GM23338 (cell line): ENCODE measurements around the gene CCDC50. TPM values are rescaled to one million over a fixed set of nuclear protein-coding genes. Genes with fewer than 3 reads are reported as not detected.

Source experiments
- ATAC-seq: fragments of 200-7000 bp; cut with Tn5 transposase; 3 replicates; pipeline ENCODE4 v1.9.1; 2020
- DNase-seq: peaks from one replicate; pipeline ENCODE4 v3.0.0-alpha.2; 2015; ENCODE audit warnings: low spot score
- H2AFZ ChIP-seq: fragments of 200-600 bp; sonication (generic); 2 replicates; pipeline ENCODE4 v1.8.0; 2016; ENCODE audit warnings: antibody characterized with exemption, mild to moderate bottlenecking, moderate library complexity
- H3F3A ChIP-seq: fragments of 200-600 bp; sonication (generic); replicated peaks from 2 replicates; pipeline ENCODE4 v1.8.0; 2017; ENCODE audit warnings: antibody characterized with exemption, mixed run types, low read depth
- H3K27ac ChIP-seq: fragments of 200-600 bp; sonication (generic); 2 replicates; pipeline ENCODE4 v1.6.1; 2016; ENCODE audit warnings: low read depth
- H3K27me3 ChIP-seq: fragments of 200-600 bp; sonication (generic); 2 replicates; pipeline ENCODE4 v1.8.0; 2016; ENCODE audit warnings: mild to moderate bottlenecking, mixed run types, moderate library complexity; ENCODE audit not compliant: insufficient read depth
- H3K36me3 ChIP-seq: fragments of 200-600 bp; sonication (generic); 2 replicates; pipeline ENCODE4 v1.8.0; 2016; ENCODE audit warnings: mild to moderate bottlenecking; ENCODE audit not compliant: insufficient read depth
- H3K4me1 ChIP-seq: fragments of 200-600 bp; sonication (generic); 2 replicates; pipeline ENCODE4 v1.8.0; 2016; ENCODE audit warnings: mild to moderate bottlenecking, moderate library complexity; ENCODE audit not compliant: insufficient read depth
- H3K4me2 ChIP-seq: fragments of 200-600 bp; sonication (generic); 2 replicates; pipeline ENCODE4 v1.7.1; 2017; ENCODE audit warnings: mixed run types
- H3K4me3 ChIP-seq: fragments of 200-600 bp; sonication (generic); 2 replicates; pipeline ENCODE4 v1.6.1; 2016; ENCODE audit warnings: mixed run types
- H3K79me2 ChIP-seq: fragments of 200-600 bp; sonication (generic); replicated peaks from 2 replicates; pipeline ENCODE4 v1.8.0; 2017; ENCODE audit warnings: mild to moderate bottlenecking; ENCODE audit not compliant: insufficient read depth
- H3K9me2 ChIP-seq: fragments of 200-600 bp; sonication (generic); 2 replicates; pipeline ENCODE4 v1.8.0; 2017; ENCODE audit not compliant: insufficient read depth
- H4K20me1 ChIP-seq: fragments of 200-600 bp; sonication (generic); replicated peaks from 2 replicates; pipeline ENCODE4 v1.8.0; 2017; ENCODE audit warnings: mild to moderate bottlenecking; ENCODE audit not compliant: insufficient read depth
- H3K27ac Mint-ChIP-seq: 2 replicates; pipeline ENCODE4 v1.8.0; 2020; ENCODE audit warnings: inconsistent platforms, mild to moderate bottlenecking, moderate library complexity, mixed read lengths
- H3K27me3 Mint-ChIP-seq: 3 replicates; pipeline ENCODE4 v1.8.0; 2022; ENCODE audit warnings: low read depth, mild to moderate bottlenecking, moderate library complexity, mixed read lengths, inconsistent platforms; ENCODE audit not compliant: insufficient read depth, poor library complexity
- H3K36me3 Mint-ChIP-seq: 3 replicates; pipeline ENCODE4 v1.8.0; 2021; ENCODE audit warnings: low read depth, mild to moderate bottlenecking, inconsistent platforms, moderate library complexity, mixed read lengths
- H3K4me1 Mint-ChIP-seq: 3 replicates; pipeline ENCODE4 v1.8.0; 2020; ENCODE audit warnings: mild to moderate bottlenecking, inconsistent platforms, mixed read lengths
- H3K4me3 Mint-ChIP-seq: 3 replicates; pipeline ENCODE4 v1.8.0; 2021; ENCODE audit warnings: moderate library complexity, mild to moderate bottlenecking, inconsistent platforms, mixed read lengths
- H3K9me3 Mint-ChIP-seq: 3 replicates; pipeline ENCODE4 v1.8.0; 2020; ENCODE audit warnings: moderate library complexity, mild to moderate bottlenecking, inconsistent platforms, mixed read lengths
- CREB1 ChIP-seq: fragments of 250-450 bp; sonication (Bioruptor Pico); IDR thresholded peaks from 2 replicates; pipeline ENCODE4 v1.5.0; 2020; ENCODE audit warnings: low read depth, mild to moderate bottlenecking, moderate library complexity
- ETS1 ChIP-seq: IDR thresholded peaks from 2 replicates; pipeline ENCODE4 v1.6.1; 2016; ENCODE audit warnings: antibody characterized with exemption
- EZH2 ChIP-seq: fragments of 200-600 bp; sonication (generic); IDR thresholded peaks from one replicate; pipeline ENCODE4 v1.8.0; 2017; ENCODE audit warnings: antibody characterized with exemption, mild to moderate bottlenecking, low read depth; ENCODE audit not compliant: unreplicated experiment
- JUNB ChIP-seq: IDR thresholded peaks from one replicate; pipeline ENCODE4 v1.6.1; 2016; ENCODE audit warnings: antibody characterized with exemption; ENCODE audit not compliant: unreplicated experiment
- STAT1 ChIP-seq: IDR thresholded peaks from one replicate; pipeline ENCODE4 v1.6.1; 2016; ENCODE audit warnings: antibody characterized with exemption; ENCODE audit not compliant: unreplicated experiment
- ZNF114 ChIP-seq: fragments of 250-450 bp; sonication (Bioruptor Pico); IDR thresholded peaks from 2 replicates; pipeline ENCODE4 v1.5.0; 2020; ENCODE audit warnings: mild to moderate bottlenecking, moderate library complexity
- polyA plus RNA-seq: library from polyadenylated mRNA; unstranded; fragments of >200 nt; fragmentation: Nextera tagmentation; extraction: Ambion mirVana; gene quantifications from 2 replicates; pipeline ENCODE4 v1.2.1, GENCODE V29; 2016
- total RNA-seq: library from RNA; depleted of rRNA; stranded (reverse); fragments of >200 nt; shearing (Covaris generic); gene quantifications from 2 replicates; pipeline ENCODE4 v1.2.3, GENCODE V29; 2014
- TF ChIP-seq, protein P1 (sequence below): IDR thresholded peaks from one replicate; pipeline ENCODE4 v1.6.1; 2018; ENCODE audit warnings: antibody characterized with exemption; ENCODE audit not compliant: unreplicated experiment
- TF ChIP-seq, protein P2 (sequence below): fragments of 250-450 bp; sonication (Bioruptor Pico); IDR thresholded peaks from 2 replicates; pipeline ENCODE4 v1.5.0; 2020; ENCODE audit warnings: mild to moderate bottlenecking, moderate library complexity
- TF ChIP-seq, protein P3 (sequence below), 2 experiments: fragments of 200-600 bp in 1 of 2; sonication (generic) in 1 of 2; conservative IDR thresholded peaks; 2 replicates each; pipeline versions ENCODE4 v1.5.1 to v1.6.1; 2016 to 2017; ENCODE audit warnings: antibody characterized with exemption in 2 of 2, low read depth in 2 of 2, mild to moderate bottlenecking in 2 of 2, moderate library complexity in 1 of 2

CCDC50 gene
- total and polyA plus RNA-seq, 2 experiments from 2014 or later, result 22.4 to 25.4 TPM

GRCh38 chr3:191428177-191428576 is 99.0 kb downstream of the CCDC50 start:
- H3K4me2 ChIP-seq, result no peak overlapping the region
- no peak overlapping the region for H3K27ac Mint-ChIP-seq
- no peak overlapping the region for H3K4me3 ChIP-seq
- ATAC-seq, result no peak
- H3K79me2 ChIP-seq, result no peaks in the 10 kb centered on the region
- H3K9me2 ChIP-seq, result no peaks in the 10 kb centered on the region
- H3K4me1 Mint-ChIP-seq, result no peaks in the 10 kb centered on the region
- H3K27me3 ChIP-seq, result no peaks in the 10 kb centered on the region
- H3K4me3 Mint-ChIP-seq, result no peak overlapping the region
- no peaks in the 10 kb centered on the region for H3K36me3 ChIP-seq
- H4K20me1 ChIP-seq, result no peaks in the 10 kb centered on the region
- no peaks in the 10 kb centered on the region for H3F3A ChIP-seq
- H3K9me3 Mint-ChIP-seq, result no peaks in the 10 kb centered on the region
- no peak overlapping the region for H3K27ac ChIP-seq
- no peaks in the 10 kb centered on the region for H3K36me3 Mint-ChIP-seq
- no peaks in the 10 kb centered on the region for H3K4me1 ChIP-seq
- H2AFZ ChIP-seq, result no peak overlapping the region
- no peak for DNase-seq
- no peaks in the 10 kb centered on the region for H3K27me3 Mint-ChIP-seq
- TF ChIP-seq, protein P1, sequence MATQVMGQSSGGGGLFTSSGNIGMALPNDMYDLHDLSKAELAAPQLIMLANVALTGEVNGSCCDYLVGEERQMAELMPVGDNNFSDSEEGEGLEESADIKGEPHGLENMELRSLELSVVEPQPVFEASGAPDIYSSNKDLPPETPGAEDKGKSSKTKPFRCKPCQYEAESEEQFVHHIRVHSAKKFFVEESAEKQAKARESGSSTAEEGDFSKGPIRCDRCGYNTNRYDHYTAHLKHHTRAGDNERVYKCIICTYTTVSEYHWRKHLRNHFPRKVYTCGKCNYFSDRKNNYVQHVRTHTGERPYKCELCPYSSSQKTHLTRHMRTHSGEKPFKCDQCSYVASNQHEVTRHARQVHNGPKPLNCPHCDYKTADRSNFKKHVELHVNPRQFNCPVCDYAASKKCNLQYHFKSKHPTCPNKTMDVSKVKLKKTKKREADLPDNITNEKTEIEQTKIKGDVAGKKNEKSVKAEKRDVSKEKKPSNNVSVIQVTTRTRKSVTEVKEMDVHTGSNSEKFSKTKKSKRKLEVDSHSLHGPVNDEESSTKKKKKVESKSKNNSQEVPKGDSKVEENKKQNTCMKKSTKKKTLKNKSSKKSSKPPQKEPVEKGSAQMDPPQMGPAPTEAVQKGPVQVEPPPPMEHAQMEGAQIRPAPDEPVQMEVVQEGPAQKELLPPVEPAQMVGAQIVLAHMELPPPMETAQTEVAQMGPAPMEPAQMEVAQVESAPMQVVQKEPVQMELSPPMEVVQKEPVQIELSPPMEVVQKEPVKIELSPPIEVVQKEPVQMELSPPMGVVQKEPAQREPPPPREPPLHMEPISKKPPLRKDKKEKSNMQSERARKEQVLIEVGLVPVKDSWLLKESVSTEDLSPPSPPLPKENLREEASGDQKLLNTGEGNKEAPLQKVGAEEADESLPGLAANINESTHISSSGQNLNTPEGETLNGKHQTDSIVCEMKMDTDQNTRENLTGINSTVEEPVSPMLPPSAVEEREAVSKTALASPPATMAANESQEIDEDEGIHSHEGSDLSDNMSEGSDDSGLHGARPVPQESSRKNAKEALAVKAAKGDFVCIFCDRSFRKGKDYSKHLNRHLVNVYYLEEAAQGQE, result no peak
- TF ChIP-seq EZH2 (no peak), ZNF114 (CRISPR knock-in tag) (no peak), STAT1 (no peak), ETS1 (no peak), CREB1 (CRISPR knock-in tag) (no peak), JUNB (no peak)
- TF ChIP-seq, protein P2, sequence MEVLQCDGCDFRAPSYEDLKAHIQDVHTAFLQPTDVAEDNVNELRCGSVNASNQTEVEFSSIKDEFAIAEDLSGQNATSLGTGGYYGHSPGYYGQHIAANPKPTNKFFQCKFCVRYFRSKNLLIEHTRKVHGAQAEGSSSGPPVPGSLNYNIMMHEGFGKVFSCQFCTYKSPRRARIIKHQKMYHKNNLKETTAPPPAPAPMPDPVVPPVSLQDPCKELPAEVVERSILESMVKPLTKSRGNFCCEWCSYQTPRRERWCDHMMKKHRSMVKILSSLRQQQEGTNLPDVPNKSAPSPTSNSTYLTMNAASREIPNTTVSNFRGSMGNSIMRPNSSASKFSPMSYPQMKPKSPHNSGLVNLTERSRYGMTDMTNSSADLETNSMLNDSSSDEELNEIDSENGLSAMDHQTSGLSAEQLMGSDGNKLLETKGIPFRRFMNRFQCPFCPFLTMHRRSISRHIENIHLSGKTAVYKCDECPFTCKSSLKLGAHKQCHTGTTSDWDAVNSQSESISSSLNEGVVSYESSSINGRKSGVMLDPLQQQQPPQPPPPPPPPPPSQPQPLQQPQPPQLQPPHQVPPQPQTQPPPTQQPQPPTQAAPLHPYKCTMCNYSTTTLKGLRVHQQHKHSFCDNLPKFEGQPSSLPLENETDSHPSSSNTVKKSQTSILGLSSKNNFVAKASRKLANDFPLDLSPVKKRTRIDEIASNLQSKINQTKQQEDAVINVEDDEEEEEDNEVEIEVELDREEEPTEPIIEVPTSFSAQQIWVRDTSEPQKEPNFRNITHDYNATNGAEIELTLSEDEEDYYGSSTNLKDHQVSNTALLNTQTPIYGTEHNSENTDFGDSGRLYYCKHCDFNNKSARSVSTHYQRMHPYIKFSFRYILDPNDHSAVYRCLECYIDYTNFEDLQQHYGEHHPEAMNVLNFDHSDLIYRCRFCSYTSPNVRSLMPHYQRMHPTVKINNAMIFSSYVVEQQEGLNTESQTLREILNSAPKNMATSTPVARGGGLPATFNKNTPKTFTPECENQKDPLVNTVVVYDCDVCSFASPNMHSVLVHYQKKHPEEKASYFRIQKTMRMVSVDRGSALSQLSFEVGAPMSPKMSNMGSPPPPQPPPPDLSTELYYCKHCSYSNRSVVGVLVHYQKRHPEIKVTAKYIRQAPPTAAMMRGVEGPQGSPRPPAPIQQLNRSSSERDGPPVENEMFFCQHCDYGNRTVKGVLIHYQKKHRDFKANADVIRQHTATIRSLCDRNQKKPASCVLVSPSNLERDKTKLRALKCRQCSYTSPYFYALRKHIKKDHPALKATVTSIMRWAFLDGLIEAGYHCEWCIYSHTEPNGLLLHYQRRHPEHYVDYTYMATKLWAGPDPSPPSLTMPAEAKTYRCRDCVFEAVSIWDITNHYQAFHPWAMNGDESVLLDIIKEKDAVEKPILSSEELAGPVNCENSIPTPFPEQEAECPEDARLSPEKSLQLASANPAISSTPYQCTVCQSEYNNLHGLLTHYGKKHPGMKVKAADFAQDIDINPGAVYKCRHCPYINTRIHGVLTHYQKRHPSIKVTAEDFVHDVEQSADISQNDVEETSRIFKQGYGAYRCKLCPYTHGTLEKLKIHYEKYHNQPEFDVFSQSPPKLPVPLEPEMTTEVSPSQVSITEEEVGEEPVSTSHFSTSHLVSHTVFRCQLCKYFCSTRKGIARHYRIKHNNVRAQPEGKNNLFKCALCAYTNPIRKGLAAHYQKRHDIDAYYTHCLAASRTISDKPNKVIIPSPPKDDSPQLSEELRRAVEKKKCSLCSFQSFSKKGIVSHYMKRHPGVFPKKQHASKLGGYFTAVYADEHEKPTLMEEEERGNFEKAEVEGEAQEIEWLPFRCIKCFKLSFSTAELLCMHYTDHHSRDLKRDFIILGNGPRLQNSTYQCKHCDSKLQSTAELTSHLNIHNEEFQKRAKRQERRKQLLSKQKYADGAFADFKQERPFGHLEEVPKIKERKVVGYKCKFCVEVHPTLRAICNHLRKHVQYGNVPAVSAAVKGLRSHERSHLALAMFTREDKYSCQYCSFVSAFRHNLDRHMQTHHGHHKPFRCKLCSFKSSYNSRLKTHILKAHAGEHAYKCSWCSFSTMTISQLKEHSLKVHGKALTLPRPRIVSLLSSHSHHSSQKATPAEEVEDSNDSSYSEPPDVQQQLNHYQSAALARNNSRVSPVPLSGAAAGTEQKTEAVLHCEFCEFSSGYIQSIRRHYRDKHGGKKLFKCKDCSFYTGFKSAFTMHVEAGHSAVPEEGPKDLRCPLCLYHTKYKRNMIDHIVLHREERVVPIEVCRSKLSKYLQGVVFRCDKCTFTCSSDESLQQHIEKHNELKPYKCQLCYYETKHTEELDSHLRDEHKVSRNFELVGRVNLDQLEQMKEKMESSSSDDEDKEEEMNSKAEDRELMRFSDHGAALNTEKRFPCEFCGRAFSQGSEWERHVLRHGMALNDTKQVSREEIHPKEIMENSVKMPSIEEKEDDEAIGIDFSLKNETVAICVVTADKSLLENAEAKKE (CRISPR knock-in tag), result no peak
- TF ChIP-seq, protein P3, sequence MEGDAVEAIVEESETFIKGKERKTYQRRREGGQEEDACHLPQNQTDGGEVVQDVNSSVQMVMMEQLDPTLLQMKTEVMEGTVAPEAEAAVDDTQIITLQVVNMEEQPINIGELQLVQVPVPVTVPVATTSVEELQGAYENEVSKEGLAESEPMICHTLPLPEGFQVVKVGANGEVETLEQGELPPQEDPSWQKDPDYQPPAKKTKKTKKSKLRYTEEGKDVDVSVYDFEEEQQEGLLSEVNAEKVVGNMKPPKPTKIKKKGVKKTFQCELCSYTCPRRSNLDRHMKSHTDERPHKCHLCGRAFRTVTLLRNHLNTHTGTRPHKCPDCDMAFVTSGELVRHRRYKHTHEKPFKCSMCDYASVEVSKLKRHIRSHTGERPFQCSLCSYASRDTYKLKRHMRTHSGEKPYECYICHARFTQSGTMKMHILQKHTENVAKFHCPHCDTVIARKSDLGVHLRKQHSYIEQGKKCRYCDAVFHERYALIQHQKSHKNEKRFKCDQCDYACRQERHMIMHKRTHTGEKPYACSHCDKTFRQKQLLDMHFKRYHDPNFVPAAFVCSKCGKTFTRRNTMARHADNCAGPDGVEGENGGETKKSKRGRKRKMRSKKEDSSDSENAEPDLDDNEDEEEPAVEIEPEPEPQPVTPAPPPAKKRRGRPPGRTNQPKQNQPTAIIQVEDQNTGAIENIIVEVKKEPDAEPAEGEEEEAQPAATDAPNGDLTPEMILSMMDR (conservative IDR thresholded peaks at IDR 0.05; ENCODE audit: low read depth in 2 of 2), result no peak
